ENCODE results near the gene WAC.

The WAC gene

DNA sequence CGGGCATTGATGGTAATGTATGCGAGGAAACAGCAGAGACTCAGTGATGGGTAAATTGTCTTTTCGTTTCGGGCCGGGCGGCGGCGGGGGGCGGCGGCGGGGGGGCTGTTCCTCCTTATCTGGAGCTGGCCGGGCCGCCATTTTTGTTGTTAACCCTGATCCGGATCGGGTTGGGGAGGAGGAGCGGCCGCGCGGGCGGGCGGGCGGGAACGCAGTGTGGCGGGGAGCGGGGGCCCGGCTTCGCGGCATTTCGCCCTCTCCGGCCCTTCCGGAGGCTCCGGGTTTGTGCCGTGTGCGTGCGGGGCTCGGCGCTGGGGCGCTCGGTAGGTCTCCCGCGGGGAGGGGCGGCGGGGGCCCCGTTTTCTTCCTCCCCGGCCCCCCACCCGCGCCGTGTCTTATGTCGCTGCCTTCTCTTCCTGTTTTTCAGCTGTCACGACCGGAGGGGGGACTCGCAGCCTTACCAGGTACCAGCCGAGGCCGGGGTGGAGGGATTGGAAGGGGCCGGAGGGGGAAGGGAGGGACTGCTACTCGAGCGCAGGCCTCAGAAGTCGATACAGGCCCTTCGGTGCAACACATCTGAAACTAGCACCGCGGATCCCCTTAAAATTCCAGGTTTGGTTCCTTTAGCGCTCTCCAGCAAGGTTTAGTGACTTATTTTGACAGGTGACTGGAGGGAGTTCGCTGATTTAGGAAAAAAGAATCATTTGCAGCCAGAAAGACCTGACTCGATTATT is 820 bp downstream of the WAC start:
- in situ Hi-C loops (cut with MboI; ENCODE audit: low sequenced_read_pairs, unreplicated experiment): no loop called here
- DNase-seq (ENCODE audit: low spot score): peak; percentile 66
- TF ChIP-seq, protein P1, sequence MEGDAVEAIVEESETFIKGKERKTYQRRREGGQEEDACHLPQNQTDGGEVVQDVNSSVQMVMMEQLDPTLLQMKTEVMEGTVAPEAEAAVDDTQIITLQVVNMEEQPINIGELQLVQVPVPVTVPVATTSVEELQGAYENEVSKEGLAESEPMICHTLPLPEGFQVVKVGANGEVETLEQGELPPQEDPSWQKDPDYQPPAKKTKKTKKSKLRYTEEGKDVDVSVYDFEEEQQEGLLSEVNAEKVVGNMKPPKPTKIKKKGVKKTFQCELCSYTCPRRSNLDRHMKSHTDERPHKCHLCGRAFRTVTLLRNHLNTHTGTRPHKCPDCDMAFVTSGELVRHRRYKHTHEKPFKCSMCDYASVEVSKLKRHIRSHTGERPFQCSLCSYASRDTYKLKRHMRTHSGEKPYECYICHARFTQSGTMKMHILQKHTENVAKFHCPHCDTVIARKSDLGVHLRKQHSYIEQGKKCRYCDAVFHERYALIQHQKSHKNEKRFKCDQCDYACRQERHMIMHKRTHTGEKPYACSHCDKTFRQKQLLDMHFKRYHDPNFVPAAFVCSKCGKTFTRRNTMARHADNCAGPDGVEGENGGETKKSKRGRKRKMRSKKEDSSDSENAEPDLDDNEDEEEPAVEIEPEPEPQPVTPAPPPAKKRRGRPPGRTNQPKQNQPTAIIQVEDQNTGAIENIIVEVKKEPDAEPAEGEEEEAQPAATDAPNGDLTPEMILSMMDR (IDR thresholded peaks at IDR 0.05; ENCODE audit: borderline replicate concordance, control extremely low read depth, extremely low read depth, insufficient read depth, missing control alignments): no peak

DNA sequence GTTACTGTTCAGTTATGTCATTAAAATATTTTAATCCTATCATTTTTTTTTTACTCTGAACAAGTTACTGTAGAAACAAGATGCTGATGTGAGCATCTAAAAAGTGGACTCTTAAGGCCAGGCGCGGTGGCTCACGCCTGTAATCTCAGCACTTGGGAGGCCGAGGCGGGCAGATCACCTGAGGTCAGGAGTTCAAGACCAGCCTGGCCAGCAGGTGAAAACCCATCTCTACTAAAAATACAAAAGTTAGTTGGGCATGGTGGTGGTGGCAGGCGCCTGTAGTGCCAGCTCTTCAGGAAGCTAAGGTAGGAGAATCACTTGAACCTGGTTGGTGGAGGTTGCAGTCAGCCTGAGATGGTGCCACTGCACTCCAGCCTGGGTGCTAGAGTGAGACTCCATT is 2.9 kb downstream of the WAC start:
- in situ Hi-C loops (cut with MboI; ENCODE audit: low sequenced_read_pairs, unreplicated experiment): no loop called here
- no peak for DNase-seq (ENCODE audit: low spot score)
- TF ChIP-seq, protein P1 (IDR thresholded peaks at IDR 0.05; ENCODE audit: borderline replicate concordance, control extremely low read depth, extremely low read depth, insufficient read depth, missing control alignments): no peak

DNA sequence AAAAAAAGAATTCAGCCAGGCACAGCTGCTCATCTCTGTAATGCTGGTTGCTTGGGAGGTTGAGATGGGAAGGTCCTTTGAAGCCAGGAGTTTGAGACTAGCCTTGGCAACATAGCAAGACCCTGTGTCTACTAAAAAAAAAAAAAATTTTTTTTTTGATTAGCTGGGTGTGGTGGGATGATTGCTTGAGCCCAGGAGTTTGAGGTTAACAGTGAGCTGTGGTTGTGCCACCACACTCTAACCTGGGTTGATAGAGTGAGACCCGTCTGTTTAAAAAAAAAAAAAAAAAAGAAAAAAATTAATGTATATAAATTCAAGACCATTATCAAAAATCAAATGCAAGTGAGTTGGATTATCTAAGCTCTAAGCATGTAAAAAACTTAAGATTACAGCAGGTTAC is 5.7 kb downstream of the WAC start:
- no peak for DNase-seq (ENCODE audit: low spot score)

DNA sequence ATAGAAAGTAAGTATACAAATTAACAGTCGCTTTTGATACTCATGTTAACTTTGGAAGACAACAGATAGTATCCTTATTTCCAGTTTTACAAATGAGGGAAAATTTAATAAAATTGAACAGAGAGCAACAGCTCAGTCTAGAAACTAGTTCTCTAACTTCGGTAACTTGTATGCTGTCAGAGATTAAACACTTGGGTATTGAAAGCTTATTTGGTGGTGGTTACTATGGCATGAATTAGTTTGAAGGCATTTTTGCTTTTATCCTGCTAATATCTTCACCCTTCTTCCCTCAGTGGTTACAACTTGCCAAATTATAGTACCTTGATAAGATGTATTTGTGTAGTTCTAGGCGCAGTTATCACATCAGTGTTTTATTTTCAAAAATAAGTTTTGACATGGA is 7.2 kb downstream of the WAC start:
- in situ Hi-C loops (cut with MboI; ENCODE audit: low sequenced_read_pairs, unreplicated experiment): no loop called here
- TF ChIP-seq, protein P1 (IDR thresholded peaks at IDR 0.05; ENCODE audit: borderline replicate concordance, control extremely low read depth, extremely low read depth, insufficient read depth, missing control alignments): no peak
- no peak for DNase-seq (ENCODE audit: low spot score)

More for the DNA sequence above, 5.7 kb downstream of the WAC start:
- TF ChIP-seq, protein P1 (IDR thresholded peaks at IDR 0.05; ENCODE audit: borderline replicate concordance, control extremely low read depth, extremely low read depth, insufficient read depth, missing control alignments): no peak
- in situ Hi-C loops (cut with MboI; ENCODE audit: low sequenced_read_pairs, unreplicated experiment): no loop called here

DNA sequence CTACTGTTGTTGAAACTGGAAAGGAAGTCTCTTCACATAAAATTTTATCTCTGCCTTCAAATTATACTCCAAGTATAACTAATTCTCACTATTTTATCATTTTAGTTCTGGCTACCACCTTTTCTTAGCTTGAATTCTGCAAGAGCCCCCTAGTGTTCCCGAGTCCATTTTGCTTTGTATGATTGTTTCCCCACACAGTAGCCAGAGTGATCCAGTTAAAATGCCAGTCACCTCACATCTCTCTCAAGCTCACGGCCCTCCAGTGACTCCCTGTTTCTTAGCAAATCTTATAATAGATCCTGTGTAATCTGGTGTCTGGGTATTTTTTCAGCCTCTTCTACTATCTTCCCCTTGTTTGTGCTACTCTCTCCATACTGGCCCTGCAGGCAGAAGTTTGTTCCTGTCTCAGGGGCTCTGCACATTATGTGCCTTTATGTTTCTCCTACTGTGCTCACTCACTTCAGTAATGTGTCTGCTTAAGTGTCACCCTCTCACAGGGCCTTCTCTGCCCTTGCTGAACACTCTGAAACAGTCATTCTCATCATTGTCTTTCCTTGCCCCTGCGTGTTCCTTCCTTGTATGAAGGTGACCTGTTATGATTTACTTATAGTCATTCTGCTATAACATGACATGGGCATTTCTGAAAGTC is 8.9 kb downstream of the WAC start:
- in situ Hi-C loops (cut with MboI; ENCODE audit: low sequenced_read_pairs, unreplicated experiment): no loop called here
- DNase-seq (ENCODE audit: low spot score): no peak
- TF ChIP-seq, protein P1 (IDR thresholded peaks at IDR 0.05; ENCODE audit: borderline replicate concordance, control extremely low read depth, extremely low read depth, insufficient read depth, missing control alignments): no peak

DNA sequence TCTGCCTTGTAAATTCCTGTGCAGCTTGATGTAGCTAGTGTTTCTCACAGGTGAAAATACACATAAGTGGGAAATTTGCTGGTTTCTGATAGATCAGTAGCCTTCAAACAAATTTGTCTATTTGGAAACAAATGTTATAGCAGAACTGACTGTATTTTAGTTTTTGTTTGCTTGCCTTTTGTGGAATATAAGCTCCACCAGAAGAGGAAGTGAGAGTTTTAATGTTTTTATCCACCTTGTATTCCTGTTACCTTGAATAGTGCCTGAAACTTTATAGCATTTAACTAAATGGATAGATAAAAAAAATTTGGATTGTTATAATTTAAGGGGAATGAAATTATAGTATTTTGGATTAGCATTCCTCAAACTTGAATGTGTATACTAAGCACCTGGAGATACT is 9.8 kb downstream of the WAC start:
- no peak for DNase-seq (ENCODE audit: low spot score)
- in situ Hi-C loops (cut with MboI; ENCODE audit: low sequenced_read_pairs, unreplicated experiment): no loop called here
- TF ChIP-seq, protein P1 (IDR thresholded peaks at IDR 0.05; ENCODE audit: borderline replicate concordance, control extremely low read depth, extremely low read depth, insufficient read depth, missing control alignments): no peak
